Middle frontal gyrus (tissue), 1 donor: ENCODE measurements around the gene KIFBP.

Experiments used
- DNase-seq: peaks from one replicate; pipeline ENCODE4 v3.0.0-alpha.2; 2015; ENCODE audit warnings: low spot score; ENCODE audit errors: extremely low spot score

KIFBP gene

GRCh38 chr10:69049566-69049961 lies 61.0 kb downstream of the KIFBP start:
- no peak for DNase-seq

GRCh38 chr10:69051303-69051702 lies 62.7 kb downstream of the KIFBP start:
- no peak for DNase-seq

GRCh38 chr10:69051710-69052487 lies 63.3 kb downstream of the KIFBP start:
- no peak for DNase-seq

GRCh38 chr10:69052736-69053135 lies 64.1 kb downstream of the KIFBP start:
- no peak for DNase-seq

- DNase-seq = no peak
These were observed 66.6 kb downstream of the KIFBP start for GRCh38 chr10:69055241-69055640.

GRCh38 chr10:69056129-69056528 lies 67.5 kb downstream of the KIFBP start:
- DNase-seq = no peak

GRCh38 chr10:69056536-69057260 lies 68.1 kb downstream of the KIFBP start:
- no peak for DNase-seq

GRCh38 chr10:69057261-69057950 lies 68.8 kb downstream of the KIFBP start:
- no peak for DNase-seq

- no peak for DNase-seq
These were observed 69.3 kb downstream of the KIFBP start for GRCh38 chr10:69057951-69058297.

- DNase-seq = no peak
These were observed 71.7 kb downstream of the KIFBP start for GRCh38 chr10:69060127-69060798.

- no peak for DNase-seq
These were observed 72.9 kb downstream of the KIFBP start for GRCh38 chr10:69061305-69062161.

- DNase-seq = no peak
These were observed 74.3 kb downstream of the KIFBP start for GRCh38 chr10:69062901-69063300.

- no peak for DNase-seq
These were observed 76.2 kb downstream of the KIFBP start for GRCh38 chr10:69064762-69065328.

GRCh38 chr10:69065406-69066361 lies 77.1 kb downstream of the KIFBP start:
- DNase-seq = no peak
